ENCODE measurements around the gene ENTPD5. TPM values are rescaled to one million over a fixed set of nuclear protein-coding genes. Genes with fewer than 3 reads are reported as not detected.

ENTPD5 gene
- total RNA-seq, 1 donor from 2014 or later = 22.2 TPM

DNA sequence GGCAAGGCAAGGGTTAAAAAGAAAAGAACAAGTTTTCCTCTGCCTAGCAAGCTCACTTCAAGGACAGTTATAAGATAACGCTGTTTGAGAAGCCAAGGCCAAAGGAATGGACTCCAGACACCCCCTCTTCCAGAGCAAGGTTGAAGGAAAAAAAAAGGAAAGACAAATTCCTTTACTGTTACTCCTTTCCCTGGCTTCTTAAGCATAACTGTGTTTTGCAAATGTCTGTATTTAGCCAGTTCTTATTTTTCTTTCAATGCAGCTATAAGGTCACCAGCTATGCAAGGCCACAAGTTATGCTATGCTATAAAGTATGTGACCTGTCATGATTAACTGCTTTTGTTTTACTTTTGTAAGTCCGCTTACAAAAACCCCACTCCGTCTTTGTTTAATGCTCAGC, 105.8 kb downstream of the ENTPD5 start:
- H3K9me3 Mint-ChIP-seq = no peaks in the 10 kb centered on the region
- no peak for DNase-seq (ENCODE audit: extremely low spot score, unreplicated experiment)

DNA sequence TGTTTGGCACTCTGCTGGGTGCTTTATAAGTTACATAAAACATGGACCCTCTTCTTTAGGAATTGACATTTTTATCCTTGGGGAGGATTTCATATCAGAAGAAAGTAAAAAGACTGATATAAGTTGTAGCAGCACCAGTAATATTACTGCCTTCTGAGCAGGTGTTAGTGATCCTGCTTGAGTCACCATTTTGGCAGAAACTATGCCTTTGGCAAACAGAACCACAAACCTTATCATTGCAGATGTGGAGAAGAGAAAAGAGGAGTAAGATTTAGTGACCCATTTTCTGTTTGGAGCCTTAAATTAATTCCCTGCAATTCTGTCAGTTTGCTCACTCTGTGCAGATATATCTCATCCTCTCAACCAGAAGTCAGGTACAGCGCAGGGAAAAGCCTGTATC, 109.4 kb downstream of the ENTPD5 start:
- H3K4me3 Mint-ChIP-seq = no peak overlapping the region
- H3K4me1 Mint-ChIP-seq (ENCODE audit: unreplicated experiment) = no peaks in the 10 kb centered on the region
- H3K36me3 Mint-ChIP-seq = peaks cover 50% of the 10 kb centered on the region
- no peaks in the 10 kb centered on the region for H3K27me3 Mint-ChIP-seq
- TF ChIP-seq, protein P1, sequence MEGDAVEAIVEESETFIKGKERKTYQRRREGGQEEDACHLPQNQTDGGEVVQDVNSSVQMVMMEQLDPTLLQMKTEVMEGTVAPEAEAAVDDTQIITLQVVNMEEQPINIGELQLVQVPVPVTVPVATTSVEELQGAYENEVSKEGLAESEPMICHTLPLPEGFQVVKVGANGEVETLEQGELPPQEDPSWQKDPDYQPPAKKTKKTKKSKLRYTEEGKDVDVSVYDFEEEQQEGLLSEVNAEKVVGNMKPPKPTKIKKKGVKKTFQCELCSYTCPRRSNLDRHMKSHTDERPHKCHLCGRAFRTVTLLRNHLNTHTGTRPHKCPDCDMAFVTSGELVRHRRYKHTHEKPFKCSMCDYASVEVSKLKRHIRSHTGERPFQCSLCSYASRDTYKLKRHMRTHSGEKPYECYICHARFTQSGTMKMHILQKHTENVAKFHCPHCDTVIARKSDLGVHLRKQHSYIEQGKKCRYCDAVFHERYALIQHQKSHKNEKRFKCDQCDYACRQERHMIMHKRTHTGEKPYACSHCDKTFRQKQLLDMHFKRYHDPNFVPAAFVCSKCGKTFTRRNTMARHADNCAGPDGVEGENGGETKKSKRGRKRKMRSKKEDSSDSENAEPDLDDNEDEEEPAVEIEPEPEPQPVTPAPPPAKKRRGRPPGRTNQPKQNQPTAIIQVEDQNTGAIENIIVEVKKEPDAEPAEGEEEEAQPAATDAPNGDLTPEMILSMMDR (conservative IDR thresholded peaks at IDR 0.05) = no peak
- no peak overlapping the region for H3K27ac Mint-ChIP-seq
- DNase-seq (ENCODE audit: extremely low spot score, unreplicated experiment) = no peak
- H3K9me3 Mint-ChIP-seq = no peaks in the 10 kb centered on the region

More for the DNA sequence above, 105.8 kb downstream of the ENTPD5 start:
- H3K27me3 Mint-ChIP-seq = no peaks in the 10 kb centered on the region
- no peaks in the 10 kb centered on the region for H3K4me1 Mint-ChIP-seq (ENCODE audit: unreplicated experiment)
- peaks cover 48% of the 10 kb centered on the region for H3K36me3 Mint-ChIP-seq
- TF ChIP-seq, protein P1 (conservative IDR thresholded peaks at IDR 0.05) = no peak
- no peak overlapping the region for H3K27ac Mint-ChIP-seq
- no peak overlapping the region for H3K4me3 Mint-ChIP-seq

Other genes with a start within 250 kb of the ENTPD5 start
- 9.5 and 9.6 TPM in 2 replicates for gene PTGR2, start 167.5 kb downstream of the ENTPD5 start, total RNA-seq (ENCODE audit: low replicate concordance)
- 44.2 and 50.8 TPM in 2 replicates for gene ZNF410, start 132.4 kb downstream of the ENTPD5 start, total RNA-seq (ENCODE audit: low replicate concordance)
- 3.0 and 5.3 TPM in 2 replicates for gene FAM161B, start 69.2 kb downstream of the ENTPD5 start, total RNA-seq (ENCODE audit: low replicate concordance)
- 16.5 and 21.2 TPM in 2 replicates for gene COQ6, start 69.0 kb downstream of the ENTPD5 start, total RNA-seq (ENCODE audit: low replicate concordance)
- gene BBOF1, start 61 bp upstream of the ENTPD5 start, total RNA-seq (ENCODE audit: low replicate concordance) = 6.6 and 9.0 TPM in 2 replicates
- 28.2 and 67.2 TPM in 2 replicates for gene ALDH6A1, start 65.2 kb upstream of the ENTPD5 start, total RNA-seq (ENCODE audit: low replicate concordance)
- 6.9 and 15.1 TPM in 2 replicates for gene LIN52, start 65.7 kb upstream of the ENTPD5 start, total RNA-seq (ENCODE audit: low replicate concordance)
- gene VSX2, start 220.2 kb upstream of the ENTPD5 start, total RNA-seq (ENCODE audit: low replicate concordance) = 0.12 TPM in 1 of 2 replicates, not detected in the other

Measured in type B pancreatic cell (in vitro differentiated cells).